GM23338 (cell line): ENCODE data around the gene SPRR2E.

Experiments
- CTCF ChIP-seq, 2 experiments: fragments of 200-600 bp in 1 of 2; sonication (generic) in 1 of 2; conservative IDR thresholded peaks; 2 replicates each; pipeline versions ENCODE4 v1.5.1 to v1.6.1; 2016 to 2017; ENCODE audit warnings: antibody characterized with exemption in 2 of 2, low read depth in 2 of 2, mild to moderate bottlenecking in 2 of 2, moderate library complexity in 1 of 2
- ETS1 ChIP-seq: IDR thresholded peaks from 2 replicates; pipeline ENCODE4 v1.6.1; 2016; ENCODE audit warnings: antibody characterized with exemption
- EZH2 ChIP-seq: fragments of 200-600 bp; sonication (generic); IDR thresholded peaks from one replicate; pipeline ENCODE4 v1.8.0; 2017; ENCODE audit warnings: antibody characterized with exemption, mild to moderate bottlenecking, low read depth; ENCODE audit not compliant: unreplicated experiment
- EZH2phosphoT487 ChIP-seq: fragments of 200-600 bp; sonication (generic); IDR thresholded peaks from one replicate; pipeline ENCODE4 v1.8.1; 2018; ENCODE audit warnings: antibody characterized with exemption; ENCODE audit not compliant: unreplicated experiment
- JUNB ChIP-seq: IDR thresholded peaks from one replicate; pipeline ENCODE4 v1.6.1; 2016; ENCODE audit warnings: antibody characterized with exemption; ENCODE audit not compliant: unreplicated experiment
- POLR2AphosphoS5 ChIP-seq: IDR thresholded peaks from 2 replicates; pipeline ENCODE4 v1.6.1; 2016; ENCODE audit warnings: antibody characterized with exemption, low read depth
- STAT1 ChIP-seq: IDR thresholded peaks from one replicate; pipeline ENCODE4 v1.6.1; 2016; ENCODE audit warnings: antibody characterized with exemption; ENCODE audit not compliant: unreplicated experiment
- TF ChIP-seq, protein P1 (sequence below): fragments of 250-450 bp; sonication (Bioruptor Pico); IDR thresholded peaks from 2 replicates; pipeline ENCODE4 v1.5.0; 2020; ENCODE audit warnings: mild to moderate bottlenecking, moderate library complexity

DNA sequence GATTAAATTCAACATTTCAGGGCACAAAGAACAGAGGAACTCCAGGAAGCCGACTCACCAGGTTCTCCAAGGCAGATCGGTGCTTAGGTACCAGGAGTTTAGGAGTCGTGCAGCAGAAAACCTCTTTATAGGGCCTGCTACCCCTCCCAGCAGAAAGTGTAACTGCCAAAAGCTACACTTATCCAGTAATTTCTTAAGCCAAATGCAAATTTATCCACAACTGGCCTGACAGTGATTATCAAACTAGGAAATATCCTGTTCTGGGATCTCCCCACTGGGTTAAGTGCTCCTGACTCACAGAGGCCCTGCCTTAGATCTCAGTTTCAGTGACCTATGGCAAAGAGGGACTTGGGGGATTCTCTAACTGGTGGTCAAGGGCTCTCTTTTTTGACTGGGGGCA, 19.1 kb upstream of the SPRR2E start, which contains the start of gene SPRR2F:
- TF ChIP-seq CTCF (conservative IDR thresholded peaks at IDR 0.05; ENCODE audit: low read depth in 2 of 2) (no peak), EZH2 (no peak), JUNB (no peak), POLR2AphosphoS5 (no peak), ETS1 (no peak), EZH2phosphoT487 (no peak), STAT1 (no peak)
- TF ChIP-seq, protein P1, sequence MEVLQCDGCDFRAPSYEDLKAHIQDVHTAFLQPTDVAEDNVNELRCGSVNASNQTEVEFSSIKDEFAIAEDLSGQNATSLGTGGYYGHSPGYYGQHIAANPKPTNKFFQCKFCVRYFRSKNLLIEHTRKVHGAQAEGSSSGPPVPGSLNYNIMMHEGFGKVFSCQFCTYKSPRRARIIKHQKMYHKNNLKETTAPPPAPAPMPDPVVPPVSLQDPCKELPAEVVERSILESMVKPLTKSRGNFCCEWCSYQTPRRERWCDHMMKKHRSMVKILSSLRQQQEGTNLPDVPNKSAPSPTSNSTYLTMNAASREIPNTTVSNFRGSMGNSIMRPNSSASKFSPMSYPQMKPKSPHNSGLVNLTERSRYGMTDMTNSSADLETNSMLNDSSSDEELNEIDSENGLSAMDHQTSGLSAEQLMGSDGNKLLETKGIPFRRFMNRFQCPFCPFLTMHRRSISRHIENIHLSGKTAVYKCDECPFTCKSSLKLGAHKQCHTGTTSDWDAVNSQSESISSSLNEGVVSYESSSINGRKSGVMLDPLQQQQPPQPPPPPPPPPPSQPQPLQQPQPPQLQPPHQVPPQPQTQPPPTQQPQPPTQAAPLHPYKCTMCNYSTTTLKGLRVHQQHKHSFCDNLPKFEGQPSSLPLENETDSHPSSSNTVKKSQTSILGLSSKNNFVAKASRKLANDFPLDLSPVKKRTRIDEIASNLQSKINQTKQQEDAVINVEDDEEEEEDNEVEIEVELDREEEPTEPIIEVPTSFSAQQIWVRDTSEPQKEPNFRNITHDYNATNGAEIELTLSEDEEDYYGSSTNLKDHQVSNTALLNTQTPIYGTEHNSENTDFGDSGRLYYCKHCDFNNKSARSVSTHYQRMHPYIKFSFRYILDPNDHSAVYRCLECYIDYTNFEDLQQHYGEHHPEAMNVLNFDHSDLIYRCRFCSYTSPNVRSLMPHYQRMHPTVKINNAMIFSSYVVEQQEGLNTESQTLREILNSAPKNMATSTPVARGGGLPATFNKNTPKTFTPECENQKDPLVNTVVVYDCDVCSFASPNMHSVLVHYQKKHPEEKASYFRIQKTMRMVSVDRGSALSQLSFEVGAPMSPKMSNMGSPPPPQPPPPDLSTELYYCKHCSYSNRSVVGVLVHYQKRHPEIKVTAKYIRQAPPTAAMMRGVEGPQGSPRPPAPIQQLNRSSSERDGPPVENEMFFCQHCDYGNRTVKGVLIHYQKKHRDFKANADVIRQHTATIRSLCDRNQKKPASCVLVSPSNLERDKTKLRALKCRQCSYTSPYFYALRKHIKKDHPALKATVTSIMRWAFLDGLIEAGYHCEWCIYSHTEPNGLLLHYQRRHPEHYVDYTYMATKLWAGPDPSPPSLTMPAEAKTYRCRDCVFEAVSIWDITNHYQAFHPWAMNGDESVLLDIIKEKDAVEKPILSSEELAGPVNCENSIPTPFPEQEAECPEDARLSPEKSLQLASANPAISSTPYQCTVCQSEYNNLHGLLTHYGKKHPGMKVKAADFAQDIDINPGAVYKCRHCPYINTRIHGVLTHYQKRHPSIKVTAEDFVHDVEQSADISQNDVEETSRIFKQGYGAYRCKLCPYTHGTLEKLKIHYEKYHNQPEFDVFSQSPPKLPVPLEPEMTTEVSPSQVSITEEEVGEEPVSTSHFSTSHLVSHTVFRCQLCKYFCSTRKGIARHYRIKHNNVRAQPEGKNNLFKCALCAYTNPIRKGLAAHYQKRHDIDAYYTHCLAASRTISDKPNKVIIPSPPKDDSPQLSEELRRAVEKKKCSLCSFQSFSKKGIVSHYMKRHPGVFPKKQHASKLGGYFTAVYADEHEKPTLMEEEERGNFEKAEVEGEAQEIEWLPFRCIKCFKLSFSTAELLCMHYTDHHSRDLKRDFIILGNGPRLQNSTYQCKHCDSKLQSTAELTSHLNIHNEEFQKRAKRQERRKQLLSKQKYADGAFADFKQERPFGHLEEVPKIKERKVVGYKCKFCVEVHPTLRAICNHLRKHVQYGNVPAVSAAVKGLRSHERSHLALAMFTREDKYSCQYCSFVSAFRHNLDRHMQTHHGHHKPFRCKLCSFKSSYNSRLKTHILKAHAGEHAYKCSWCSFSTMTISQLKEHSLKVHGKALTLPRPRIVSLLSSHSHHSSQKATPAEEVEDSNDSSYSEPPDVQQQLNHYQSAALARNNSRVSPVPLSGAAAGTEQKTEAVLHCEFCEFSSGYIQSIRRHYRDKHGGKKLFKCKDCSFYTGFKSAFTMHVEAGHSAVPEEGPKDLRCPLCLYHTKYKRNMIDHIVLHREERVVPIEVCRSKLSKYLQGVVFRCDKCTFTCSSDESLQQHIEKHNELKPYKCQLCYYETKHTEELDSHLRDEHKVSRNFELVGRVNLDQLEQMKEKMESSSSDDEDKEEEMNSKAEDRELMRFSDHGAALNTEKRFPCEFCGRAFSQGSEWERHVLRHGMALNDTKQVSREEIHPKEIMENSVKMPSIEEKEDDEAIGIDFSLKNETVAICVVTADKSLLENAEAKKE (CRISPR knock-in tag): no peak
